Measurements from ENCODE around the gene ADGRF1. TPM values are rescaled to one million over a fixed set of nuclear protein-coding genes. Genes with fewer than 3 reads are reported as not detected.

The ADGRF1 gene
- total and polyA plus RNA-seq, 8 donors: 0.08 to 1.7 (median 0.45) TPM

GRCh38 chr6:46949632-46950280 lies 92.4 kb downstream of the ADGRF1 start:
- Histone ChIP-seq H3K4me3 (no peak overlapping the region), H3K27ac (peak overlapping the region in 1 of 4 donors; percentile 5), H3K4me1 (no peaks in the 10 kb centered on the region), H3K36me3 (no peaks in the 10 kb centered on the region), H3K27me3 (no peaks in the 10 kb centered on the region), H3K9me3 (no peaks in the 10 kb centered on the region)
- FAIRE-seq (no peak), DNase-seq (peak in 1 of 6 donors; percentile 13), ATAC-seq (peak in 1 of 4 donors; percentile 14)
- intact Hi-C loops (cut with DNase I): no loop called here
- TF ChIP-seq CTCF (IDR thresholded peaks at IDR 0.05): no peak
- 64 to 65% methylated on average over 8 of the region's 8 CpGs for WGBS, 2 donors

GRCh38 chr6:46948699-46949098 lies 93.4 kb downstream of the ADGRF1 start:
- Histone ChIP-seq H3K9me3 (no peaks in the 10 kb centered on the region), H3K36me3 (no peaks in the 10 kb centered on the region), H3K4me3 (no peak overlapping the region), H3K27me3 (no peaks in the 10 kb centered on the region), H3K4me1 (no peaks in the 10 kb centered on the region), H3K27ac (no peak overlapping the region)
- TF ChIP-seq CTCF (IDR thresholded peaks at IDR 0.05): no peak
- ATAC-seq (no peak), DNase-seq (no peak), FAIRE-seq (no peak)
- WGBS, 2 donors: 86 to 91% methylated on average over 8 of the region's 8 CpGs
- intact Hi-C loops (cut with DNase I): no loop called here

Other genes with a start within 250 kb of the ADGRF1 start
- gene MEP1A, start 248.9 kb downstream of the ADGRF1 start, total RNA-seq: 1 to 10 TPM in 2 of 6 donors, under 1 TPM in 4; 0.09 to 2.7 (median 0.37) TPM
- gene MEP1A, start 248.9 kb downstream of the ADGRF1 start, polyA plus RNA-seq: under 1 TPM; 0.02 to 0.34 TPM
- 1 to 10 TPM; 2.2 to 6.6 (median 4.0) TPM for gene ADGRF5, start 120.4 kb downstream of the ADGRF1 start, total RNA-seq
- gene ADGRF5, start 120.4 kb downstream of the ADGRF1 start, polyA plus RNA-seq: 1 to 10 TPM; 2.6 to 7.6 TPM

Data from pancreas (tissue), 10 donors.